ENCODE data around the gene TERT.

GRCh38 chr5:1291611-1292080 lies 3.2 kb downstream of the TERT start:
- TF ChIP-seq CTCF (IDR thresholded peaks at IDR 0.05) (no peak), POLR2A (IDR thresholded peaks at IDR 0.05) (no peak)

Data from body of pancreas (tissue), 4 donors.